Left lung (tissue), 14 donors: ENCODE measurements around the gene PRSS53. TPM values are rescaled to one million over a fixed set of nuclear protein-coding genes. Genes with fewer than 3 reads are reported as not detected.
"Not testable (repeated sequence)": the region's sequence is repeated elsewhere in the genome, so short reads cannot be mapped to it uniquely, and the experiment has no call there.

Experiments used
- ATAC-seq: fragments of 200-7000 bp; cut with Tn5 transposase; one replicate; pipeline ENCODE4 v1.9.1; 2020; ENCODE audit warnings: moderate library complexity
- DNase-seq, 4 donors: peaks; one replicate each; pipeline ENCODE4 v3.0.0-alpha.2; 2013 to 2020
- H3K27ac ChIP-seq, 2 donors: fragments of 200-600 bp; sonication (generic) in 1 of 2; one replicate each; pipeline versions ENCODE4 v1.5.0 to v1.8.0; 2020 to 2021
- H3K27me3 ChIP-seq, 2 donors: fragments of 200-600 bp; sonication (generic) in 1 of 2; one replicate each; pipeline versions ENCODE4 v1.5.0 to v1.8.0; 2020 to 2021
- H3K36me3 ChIP-seq, 2 donors: fragments of 200-600 bp; sonication (generic) in 1 of 2; one replicate each; pipeline versions ENCODE4 v1.5.0 to v1.8.0; 2020 to 2021
- H3K4me1 ChIP-seq, 2 donors: fragments of 200-600 bp; one replicate each; pipeline ENCODE4 v1.8.0; 2021
- H3K4me3 ChIP-seq, 2 donors: fragments of 200-600 bp; sonication (generic) in 1 of 2; one replicate each; pipeline versions ENCODE4 v1.5.0 to v1.8.0; 2020 to 2021; ENCODE audit warnings: mild to moderate bottlenecking in 1 of 2
- H3K9me3 ChIP-seq, 2 donors: fragments of 200-600 bp; sonication (generic) in 1 of 2; one replicate each; pipeline versions ENCODE4 v1.5.0 to v1.8.0; 2020 to 2021
- CTCF ChIP-seq, 2 donors: fragments of 200-600 bp; sonication (generic) in 1 of 2; IDR thresholded peaks; one replicate each; pipeline versions ENCODE4 v1.5.0 to v1.8.0; 2021; ENCODE audit warnings: antibody characterized with exemption in 2 of 2
- intact Hi-C, 2 donors: fragments of 100-400 bp; cut with DNase I; formaldehyde crosslinking; loops; one replicate each; pipeline versions ENCODE4 v1.11.2 to v1.14.2; 2022
- long read RNA-seq, 12 donors: library from polyadenylated mRNA in 2 of 12; unstranded in 2 of 12; transcript quantifications; one replicate each; pipeline ENCODE4 v2.0.0 and lab custom pipeline, GENCODE V29; 2019 to 2026
- polyA plus RNA-seq, 6 donors: library from polyadenylated mRNA; unstranded; fragments of 120-200 nt; gene quantifications; one replicate each; pipeline ENCODE4 v1.2.1, GENCODE V29; 2013; ENCODE audit not compliant: insufficient read length in 6 of 6
- total RNA-seq, 2 donors: library from RNA; stranded (reverse); fragmentation: NEBNext Ultra II Directional; extraction: Animal tissue kit (Norgen Biotek cat#: 25700); gene quantifications; one replicate each; pipeline ENCODE4 v1.2.1, GENCODE V29; 2021
- donor health status: DM: no; HTN: yes; CAD: no.
- donor health status: DM: no; HTN: no; CAD: no.

Gene PRSS53
- total RNA-seq (1 to 10 TPM; 1.9 to 2.9 TPM), polyA plus RNA-seq (1 to 10 TPM in 5 of 6 donors, under 1 TPM in 1; 0.96 to 2.9 (median 2.2) TPM)
- long read RNA-seq, donor 1 = 0 reads
- long read RNA-seq, donor 2 = 0 reads
- long read RNA-seq, donor 3 = 0 reads
- long read RNA-seq, donor 4, partial matches to known transcripts = 1 of 1 reads
- long read RNA-seq, donor 4, other reads (novel, unspliced or antisense) = 0 of 1 reads
- long read RNA-seq, donor 5 = 0 reads
- long read RNA-seq, donor 6 = 0 reads
- long read RNA-seq, donor 7 = 0 reads
- long read RNA-seq, donor 8, full-length matches to known transcripts = 1 of 1 reads
- long read RNA-seq, donor 8, partial matches to known transcripts = 0 of 1 reads
- long read RNA-seq, donor 8, other reads (novel, unspliced or antisense) = 0 of 1 reads
- long read RNA-seq, donor 9 = 0 reads
- long read RNA-seq, donor 10 = 0 reads
- long read RNA-seq, donor 11 = 0 reads
- long read RNA-seq, donor 12 = 0 reads

- peaks cover 0 to 76% of the 10 kb centered on the region in 2 donors for H3K36me3 ChIP-seq
- TF ChIP-seq CTCF (IDR thresholded peaks at IDR 0.05) = no peak
- H3K4me3 ChIP-seq = no peak within 1 kb of the TSS
- H3K9me3 ChIP-seq = no peaks in the 10 kb centered on the region
- H3K27me3 ChIP-seq = no peaks in the 10 kb centered on the region
- DNase-seq (no peak), ATAC-seq (no peak)
- no peak within 1 kb of the TSS for H3K27ac ChIP-seq
- intact Hi-C loops = no loop called here
- peaks cover 0 to 5% of the 10 kb centered on the region in 2 donors for H3K4me1 ChIP-seq
Measured at GRCh38 chr16:31088459-31089183, at the start of gene PRSS53. TSS of gene PRSS53 (minus strand) at chr16:31088943. CDS start at chr16:31088809, 134 bp downstream.

GRCh38 chr16:31136822-31137499 lies 48.2 kb upstream of the PRSS53 start:
- peaks cover 11 to 59% of the 10 kb centered on the region in 2 donors for H3K4me1 ChIP-seq
- DNase-seq = peak in 1 of 4 donors; percentile 33
- intact Hi-C loops, H3K9me3 ChIP-seq, ATAC-seq, H3K27ac ChIP-seq, H3K27me3 ChIP-seq, H3K36me3 ChIP-seq, H3K4me3 ChIP-seq: not testable (repeated sequence)

- H3K4me3 ChIP-seq = no peak overlapping the region
- peaks cover 0 to 8% of the 10 kb centered on the region in 2 donors for H3K27me3 ChIP-seq
- peaks cover 0 to 13% of the 10 kb centered on the region in 2 donors for H3K36me3 ChIP-seq
- no peaks in the 10 kb centered on the region for H3K9me3 ChIP-seq
- ATAC-seq = no peak
- intact Hi-C loops = no loop called here
- H3K4me1 ChIP-seq = peaks cover 4 to 59% of the 10 kb centered on the region in 2 donors
- peak in 1 of 4 donors; percentile 37 for DNase-seq
- H3K27ac ChIP-seq = no peak overlapping the region
- TF ChIP-seq CTCF (IDR thresholded peaks at IDR 0.05) = no peak
Measured at GRCh38 chr16:31136287-31136662, 47.5 kb upstream of the PRSS53 start.

- Histone ChIP-seq H3K27me3 (peaks cover 0 to 8% of the 10 kb centered on the region in 2 donors), H3K36me3 (peaks cover 0 to 19% of the 10 kb centered on the region in 2 donors), H3K27ac (peak within 1 kb of the TSS; percentile 72 to 73), H3K4me3 (peak within 1 kb of the TSS; percentile 35 to 42), H3K9me3 (no peaks in the 10 kb centered on the region), H3K4me1 (peaks cover 4 to 59% of the 10 kb centered on the region in 2 donors)
- intact Hi-C loops = no loop called here
- peak in 3 of 4 donors; percentile 76 to 94 (median 88) for DNase-seq
- peak; percentile 76 for ATAC-seq
- no peak for TF ChIP-seq CTCF (IDR thresholded peaks at IDR 0.05)
Measured at GRCh38 chr16:31135535-31136286, 47.0 kb upstream of the PRSS53 start, which contains the start of gene PRSS8. TSS of gene PRSS8 (minus strand) at chr16:31135727. CDS start at chr16:31135498, 229 bp downstream.
